Keratinocyte (primary cell): Measurements from ENCODE around the gene DGKZ. TPM values are rescaled to one million over a fixed set of nuclear protein-coding genes. Genes with fewer than 3 reads are reported as not detected.

Source experiments
- DNase-seq: peaks from one replicate; pipeline ENCODE4 v3.0.0-alpha.2; 2011; ENCODE audit warnings: low read depth, missing footprints, low spot score
- FAIRE-seq: peaks from 2 replicates; lab custom pipeline; 2011; peaks lifted over from hg19 to GRCh38; lab: Jason Lieb, UNC
- H2AFZ ChIP-seq: 2 replicates; pipeline ENCODE4 v1.6.0; 2012; ENCODE audit warnings: low read length, control low read depth, inconsistent platforms; ENCODE audit not compliant: control insufficient read depth
- H3K27ac ChIP-seq: 2 replicates; pipeline ENCODE4 v1.5.1; 2011; ENCODE audit warnings: low read length; ENCODE audit not compliant: control insufficient read depth, insufficient read depth
- H3K27me3 ChIP-seq: 3 replicates; pipeline ENCODE4 v1.6.0; 2011; ENCODE audit warnings: low read length; ENCODE audit not compliant: control insufficient read depth, insufficient read depth; ENCODE audit errors: extremely low read depth
- H3K36me3 ChIP-seq, 2 experiments: 2 replicates in 1 of 2; 3 replicates in 1 of 2; pipeline ENCODE4 v1.5.1; 2011; ENCODE audit warnings: low read length in 2 of 2, mild to moderate bottlenecking in 1 of 2; ENCODE audit not compliant: control insufficient read depth in 2 of 2, insufficient read depth in 2 of 2; ENCODE audit errors: extremely low read depth in 1 of 2
- H3K4me1 ChIP-seq: 3 replicates; pipeline ENCODE4 v1.5.1; 2011; ENCODE audit warnings: low read length; ENCODE audit not compliant: control insufficient read depth, insufficient read depth; ENCODE audit errors: extremely low read depth
- H3K4me2 ChIP-seq: 3 replicates; pipeline ENCODE4 v1.6.0; 2011; ENCODE audit warnings: low read depth, low read length; ENCODE audit not compliant: control insufficient read depth, insufficient read depth; ENCODE audit errors: extremely low read depth
- H3K4me3 ChIP-seq, 3 experiments: fragments of 200-600 bp in 1 of 3; sonication (generic) in 1 of 3; 2 replicates in 2 of 3; 3 replicates in 1 of 3; pipeline ENCODE4 v1.5.1; 2011 to 2016; ENCODE audit warnings: low read length in 3 of 3, mild to moderate bottlenecking in 3 of 3, control low read depth in 2 of 3, inconsistent platforms in 1 of 3, low read depth in 1 of 3, mixed read lengths in 1 of 3, mixed run types in 1 of 3, moderate library complexity in 1 of 3; ENCODE audit not compliant: control insufficient read depth in 2 of 3, insufficient read depth in 2 of 3; ENCODE audit errors: extremely low read depth in 1 of 3
- H3K79me2 ChIP-seq: 2 replicates; pipeline ENCODE4 v1.6.0; 2012; ENCODE audit warnings: low read length; ENCODE audit not compliant: control insufficient read depth, insufficient read depth
- H3K9ac ChIP-seq: 3 replicates; pipeline ENCODE4 v1.6.0; 2011; ENCODE audit warnings: low read length; ENCODE audit not compliant: control insufficient read depth, insufficient read depth; ENCODE audit errors: extremely low read depth
- H3K9me1 ChIP-seq: 3 replicates; pipeline ENCODE4 v1.6.0; 2011; ENCODE audit warnings: low read length; ENCODE audit not compliant: control insufficient read depth, insufficient read depth; ENCODE audit errors: extremely low read depth
- H3K9me3 ChIP-seq: 2 replicates; pipeline ENCODE4 v1.5.1; 2012; ENCODE audit warnings: low read depth, low read length; ENCODE audit not compliant: control insufficient read depth
- H4K20me1 ChIP-seq: 3 replicates; pipeline ENCODE4 v1.6.0; 2011; ENCODE audit warnings: low read length; ENCODE audit not compliant: control insufficient read depth, insufficient read depth; ENCODE audit errors: extremely low read depth
- CTCF ChIP-seq, 3 experiments: IDR thresholded peaks in 1 of 3; conservative IDR thresholded peaks in 1 of 3; optimal IDR thresholded peaks in 1 of 3; 2 replicates in 2 of 3; 3 replicates in 1 of 3; pipeline versions ENCODE3 to v1.5.1; 2011; ENCODE audit warnings: low read length in 3 of 3, mild to moderate bottlenecking in 3 of 3, moderate library complexity in 2 of 3, control low read depth in 1 of 3, inconsistent platforms in 1 of 3; ENCODE audit not compliant: insufficient read depth in 2 of 3; ENCODE audit errors: extremely low read depth in 1 of 3
- EZH2 ChIP-seq: IDR thresholded peaks from one replicate; pipeline ENCODE4 v1.6.1; 2012; ENCODE audit warnings: inconsistent platforms, mild to moderate bottlenecking, low read length, moderate library complexity
- dilution Hi-C: fragments of 300-500 bp; cut with MboI; formaldehyde crosslinking; loops from one replicate; pipeline ENCODE4 v1.7.0; 2020; ENCODE audit warnings: low sequenced_read_pairs; ENCODE audit not compliant: extremely low pct_ligation_motif_present
- polyA plus RNA-seq, 5 experiments: library from polyadenylated mRNA; depleted of rRNA in 3 of 5; stranded (reverse) in 3 of 5; stranded (forward) in 1 of 5; unstranded in 1 of 5; fragments of >200 nt; gene quantifications; 1 replicate in 1 of 5; 2 replicates in 3 of 5; 3 replicates in 1 of 5; pipeline versions ENCODE4 v1.2.1 to v1.2.3, GENCODE V29; 2011 to 2012; ENCODE audit warnings: missing spikeins in 2 of 5, low read depth in 1 of 5, low replicate concordance in 1 of 5

DGKZ gene
- polyA plus RNA-seq, 1 donor (not counting 4 experiments of a cell fraction or from before 2014, with no cell fraction given), result 23.3 TPM

- Histone ChIP-seq H3K9me1 (no peaks in the 10 kb centered on the region), H3K4me3 (no peak overlapping the region), H3K79me2 (peaks cover 16% of the 10 kb centered on the region), H3K27me3 (no peaks in the 10 kb centered on the region), H3K27ac (no peak overlapping the region), H3K4me1 (peaks cover 42% of the 10 kb centered on the region), H3K4me2 (no peak overlapping the region), H3K9me3 (no peaks in the 10 kb centered on the region), H4K20me1 (no peaks in the 10 kb centered on the region), H2AFZ (no peak overlapping the region), H3K9ac (no peak overlapping the region), H3K36me3 (no peaks in the 10 kb centered on the region)
- dilution Hi-C loops, result no loop called here
- TF ChIP-seq EZH2 (no peak), CTCF (optimal IDR thresholded peaks at IDR 0.05 in 1 of 3, IDR thresholded peaks at IDR 0.05 in 1 of 3, conservative IDR thresholded peaks at IDR 0.05 in 1 of 3; ENCODE audit: extremely low read depth in 1 of 3, insufficient read depth in 2 of 3, low read length in 3 of 3) (no peak)
- FAIRE-seq, result no peak
- DNase-seq, result no peak
Observed at GRCh38 chr11:46342239-46342638, 5.0 kb upstream of the DGKZ start.

- peaks cover 26% of the 10 kb centered on the region for H3K79me2 ChIP-seq
- no peak overlapping the region for H2AFZ ChIP-seq
- dilution Hi-C loops, result no loop called here
- H3K9me3 ChIP-seq, result no peaks in the 10 kb centered on the region
- H3K27ac ChIP-seq, result no peak overlapping the region
- H3K4me3 ChIP-seq, result no peak overlapping the region
- FAIRE-seq (no peak), DNase-seq (no peak)
- H3K9ac ChIP-seq, result no peak overlapping the region
- no peaks in the 10 kb centered on the region for H4K20me1 ChIP-seq
- H3K36me3 ChIP-seq, result no peaks in the 10 kb centered on the region
- no peaks in the 10 kb centered on the region for H3K27me3 ChIP-seq
- peaks cover 3% of the 10 kb centered on the region for H3K9me1 ChIP-seq
- peaks cover 47% of the 10 kb centered on the region for H3K4me1 ChIP-seq
- peak overlapping the region; percentile 26 for H3K4me2 ChIP-seq
- TF ChIP-seq CTCF (optimal IDR thresholded peaks at IDR 0.05 in 1 of 3, IDR thresholded peaks at IDR 0.05 in 1 of 3, conservative IDR thresholded peaks at IDR 0.05 in 1 of 3; ENCODE audit: extremely low read depth in 1 of 3, insufficient read depth in 2 of 3, low read length in 3 of 3) (no peak), EZH2 (no peak)
Observed at GRCh38 chr11:46343520-46343919, 3.7 kb upstream of the DGKZ start.
